ENCODE data around the gene METTL4.

GRCh38 chr18:2534906-2535305 is 36.4 kb downstream of the METTL4 start:
- no peak for TF ChIP-seq REST (IDR thresholded peaks at IDR 0.05; ENCODE audit: borderline replicate concordance)
- no peak for TF ChIP-seq CTCF (IDR thresholded peaks at IDR 0.05; ENCODE audit: poor library complexity, severe bottlenecking)
- no peak for TF ChIP-seq EP300 (conservative IDR thresholded peaks at IDR 0.05; ENCODE audit: poor library complexity, severe bottlenecking)
- no peak for TF ChIP-seq EZH2 (IDR thresholded peaks at IDR 0.05; ENCODE audit: borderline replicate concordance, insufficient read depth, low read length, poor library complexity, severe bottlenecking)
- TF ChIP-seq POLR2AphosphoS5 (IDR thresholded peaks at IDR 0.05), result no peak
- TF ChIP-seq TAF1 (IDR thresholded peaks at IDR 0.05; ENCODE audit: low read depth), result no peak
- no peak for TF ChIP-seq SMC3 (conservative IDR thresholded peaks at IDR 0.05; ENCODE audit: poor library complexity)
- no peak for TF ChIP-seq MXI1 (conservative IDR thresholded peaks at IDR 0.05; ENCODE audit: poor library complexity, severe bottlenecking)

Data from neural cell (in vitro differentiated cells).